ENCODE data around the gene STXBP2.
A peak's percentile ranks its signal among the peaks of the same experiment; 100 is the strongest.

Gene STXBP2

GRCh38 chr19:7614859-7615741 lies 21.8 kb upstream of the STXBP2 start:
- no peak for DNase-seq

GRCh38 chr19:7617172-7617571 lies 19.7 kb upstream of the STXBP2 start:
- DNase-seq = no peak

DNA sequence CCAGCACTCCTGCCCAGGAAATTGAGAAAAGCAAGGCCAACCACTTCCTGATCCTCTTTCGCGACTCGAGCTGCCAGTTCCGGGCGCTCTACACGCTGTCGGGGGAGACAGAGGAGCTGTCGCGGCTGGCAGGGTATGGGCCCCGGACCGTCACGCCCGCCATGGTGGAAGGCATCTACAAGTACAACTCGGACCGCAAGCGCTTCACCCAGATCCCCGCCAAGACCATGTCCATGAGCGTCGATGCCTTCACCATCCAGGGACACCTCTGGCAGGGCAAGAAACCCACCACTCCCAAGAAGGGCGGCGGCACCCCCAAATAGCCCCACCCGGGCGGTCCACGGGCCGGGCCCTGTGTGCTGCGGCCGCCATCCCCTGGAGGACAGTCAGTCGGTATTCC lies 19.2 kb upstream of the STXBP2 start:
- DNase-seq = no peak

DNA sequence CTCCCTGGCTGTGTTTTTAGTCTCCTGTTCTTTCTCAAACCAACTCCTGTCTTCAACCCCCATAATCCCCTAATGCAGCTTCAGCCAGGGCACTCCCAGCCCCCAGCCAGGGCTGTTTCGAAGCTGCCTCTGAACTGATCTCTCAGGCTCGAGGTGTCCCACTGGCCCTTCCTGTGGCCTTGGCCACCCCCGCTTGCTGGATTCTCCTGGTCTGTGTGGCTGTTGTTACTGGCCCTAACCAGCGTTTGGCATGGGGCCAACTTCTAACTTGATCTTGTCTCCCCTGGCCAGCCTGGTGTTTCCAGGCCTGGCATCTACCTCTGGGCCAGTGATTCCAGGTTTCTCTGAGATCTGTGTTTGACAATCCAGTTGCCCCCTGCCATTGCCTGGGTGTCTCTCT lies 18.6 kb upstream of the STXBP2 start:
- no peak for DNase-seq

- DNase-seq = no peak
Observed at GRCh38 chr19:7618771-7619510, 18.0 kb upstream of the STXBP2 start.

GRCh38 chr19:7619671-7620441 lies 17.1 kb upstream of the STXBP2 start:
- no peak for DNase-seq

DNA sequence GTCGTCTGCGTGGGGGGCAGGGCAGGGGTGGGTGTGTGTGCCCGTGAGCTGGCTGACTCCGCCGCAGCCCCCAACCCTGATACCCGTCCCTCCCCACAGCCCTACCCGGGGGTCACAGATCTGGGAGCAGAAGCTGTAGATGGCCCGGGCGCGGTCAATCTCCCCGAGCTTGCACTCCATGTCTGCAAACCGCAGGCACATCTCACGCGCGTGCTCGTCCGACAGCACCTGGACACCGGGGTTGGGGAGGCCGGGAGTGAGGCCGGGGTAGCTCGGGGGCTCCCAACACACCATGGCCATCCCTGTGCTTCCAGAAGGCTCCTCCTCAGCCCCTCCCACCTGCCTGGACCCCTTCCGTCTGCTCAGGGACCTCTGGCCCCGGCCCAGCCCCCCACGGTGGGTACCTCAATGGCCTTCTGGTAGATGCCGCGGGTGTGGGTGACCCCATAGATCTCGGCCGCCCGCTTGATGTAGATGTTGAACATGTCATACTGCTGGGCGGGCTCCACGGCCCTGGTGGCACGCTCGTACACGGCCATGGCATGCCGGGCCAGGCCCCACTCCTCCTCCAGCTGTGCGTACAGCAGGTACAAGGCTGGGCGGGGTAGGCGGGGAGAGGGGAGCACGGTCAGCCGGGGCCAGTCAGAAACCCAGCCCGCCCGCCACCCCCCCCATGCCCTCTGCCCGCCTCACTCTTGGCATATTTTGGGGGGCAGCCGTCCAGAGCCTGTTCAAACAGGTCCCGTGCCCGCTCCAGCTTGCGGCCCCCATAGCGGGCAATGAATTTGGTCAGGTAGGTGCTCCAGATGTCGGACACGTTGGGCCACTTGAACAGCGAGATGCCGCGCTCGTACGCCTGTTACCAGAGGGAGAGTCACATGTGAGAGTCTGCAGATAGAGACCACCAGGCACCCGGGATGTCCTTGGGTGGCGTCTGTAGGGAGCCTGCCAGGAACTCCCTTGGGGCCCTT lies 16.2 kb upstream of the STXBP2 start:
- DNase-seq = no peak

DNA sequence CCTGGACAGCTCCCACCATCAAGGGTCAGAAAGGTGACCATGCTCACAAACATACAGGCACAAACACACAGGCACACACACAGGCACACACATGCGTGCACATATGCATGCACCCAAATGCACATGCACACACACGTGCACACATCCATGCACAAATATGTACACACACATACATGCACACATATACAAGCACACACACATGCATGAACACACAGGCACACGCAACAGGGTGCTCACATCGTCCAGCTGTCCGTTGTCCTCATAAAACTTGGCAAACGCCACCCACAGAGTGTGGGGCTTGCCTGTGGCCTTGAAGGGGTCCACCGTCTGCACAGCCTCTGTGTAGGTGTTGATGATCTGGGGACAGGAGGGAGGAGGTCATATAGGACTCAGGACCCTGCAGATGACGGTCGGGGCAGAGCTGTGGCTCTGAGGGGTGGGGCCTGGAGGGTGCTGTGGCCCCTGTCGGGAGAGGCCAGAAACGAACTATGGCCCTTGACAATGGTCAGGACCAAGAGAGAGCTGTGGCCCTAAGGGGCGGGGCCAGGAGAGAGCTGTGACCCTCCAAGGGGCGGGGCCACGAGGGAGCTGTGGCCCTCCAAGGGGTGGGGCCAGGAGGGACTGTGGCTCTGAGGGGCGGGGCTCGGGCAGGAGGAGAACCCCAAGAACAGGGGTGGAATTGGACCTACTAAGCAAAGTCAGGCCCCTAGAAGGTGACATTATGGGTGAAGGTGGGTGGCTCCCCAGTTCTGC lies 13.8 kb upstream of the STXBP2 start:
- no peak for DNase-seq

DNA sequence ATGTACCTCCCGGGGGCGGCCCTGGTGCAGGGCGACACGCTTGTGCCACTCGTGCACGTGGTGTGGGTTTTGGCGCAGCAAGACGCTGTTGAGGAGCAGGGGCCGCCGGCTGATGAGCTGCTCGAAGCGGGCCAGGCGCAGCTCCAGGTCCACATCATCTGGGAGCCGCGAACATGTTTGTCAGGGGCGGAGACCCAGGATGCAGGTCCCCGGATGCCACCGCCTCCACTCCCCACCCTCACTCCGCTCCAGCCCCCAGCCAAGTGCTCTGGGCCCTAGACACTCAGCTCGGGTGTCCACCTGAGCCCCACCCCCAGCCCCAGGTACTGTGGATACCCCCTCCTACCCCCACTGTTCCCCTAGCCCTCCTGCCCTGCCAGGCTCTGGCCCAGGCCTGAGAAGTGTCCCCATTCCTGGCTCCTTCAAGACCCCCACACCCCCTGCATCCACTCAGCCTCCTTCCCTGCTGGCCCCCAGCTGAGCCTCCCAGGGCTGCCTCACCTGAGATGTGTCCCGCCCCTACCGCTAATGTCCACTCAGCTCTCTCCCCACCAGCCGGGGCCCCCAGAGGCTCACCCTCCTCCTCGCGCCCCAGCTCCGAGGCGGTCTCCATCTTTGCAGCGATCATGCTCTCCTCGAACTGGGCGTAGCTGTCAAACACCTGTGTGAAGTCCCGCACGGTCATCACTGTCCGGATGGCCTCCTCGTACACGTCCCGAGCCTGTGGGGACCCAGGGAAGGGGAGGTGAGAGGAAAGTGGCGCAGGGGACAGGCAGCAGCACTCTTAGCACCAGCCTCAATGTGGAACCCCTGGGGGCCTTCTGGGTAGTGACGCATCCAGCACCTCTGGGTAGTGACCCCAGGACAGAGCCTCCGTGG lies 12.9 kb upstream of the STXBP2 start:
- DNase-seq = no peak

GRCh38 chr19:7624810-7625209 lies 12.1 kb upstream of the STXBP2 start:
- DNase-seq = no peak

GRCh38 chr19:7625763-7626372 lies 11.0 kb upstream of the STXBP2 start:
- DNase-seq = no peak

DNA sequence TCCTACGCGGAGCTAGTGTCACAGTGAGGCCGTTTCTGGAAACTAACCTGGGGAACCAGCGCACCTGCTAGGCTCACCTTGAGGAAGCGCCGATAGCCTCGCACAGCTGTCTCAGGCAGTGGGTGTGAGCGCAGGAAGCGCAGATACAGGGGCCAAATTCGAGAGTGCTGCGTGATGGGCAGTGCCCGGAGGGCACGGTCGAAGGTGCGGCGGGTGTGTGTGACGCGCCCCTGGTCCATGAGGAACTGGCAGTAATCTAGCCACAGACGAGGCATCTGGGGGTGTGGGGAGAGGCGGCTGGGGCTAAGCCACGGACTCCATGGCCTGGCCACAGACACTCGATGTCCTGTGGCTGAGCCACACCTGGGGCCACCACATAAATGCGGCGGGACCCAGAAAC lies 9.7 kb upstream of the STXBP2 start:
- DNase-seq = no peak

- no peak for DNase-seq
Observed at GRCh38 chr19:7628589-7629311, 8.2 kb upstream of the STXBP2 start.

DNA sequence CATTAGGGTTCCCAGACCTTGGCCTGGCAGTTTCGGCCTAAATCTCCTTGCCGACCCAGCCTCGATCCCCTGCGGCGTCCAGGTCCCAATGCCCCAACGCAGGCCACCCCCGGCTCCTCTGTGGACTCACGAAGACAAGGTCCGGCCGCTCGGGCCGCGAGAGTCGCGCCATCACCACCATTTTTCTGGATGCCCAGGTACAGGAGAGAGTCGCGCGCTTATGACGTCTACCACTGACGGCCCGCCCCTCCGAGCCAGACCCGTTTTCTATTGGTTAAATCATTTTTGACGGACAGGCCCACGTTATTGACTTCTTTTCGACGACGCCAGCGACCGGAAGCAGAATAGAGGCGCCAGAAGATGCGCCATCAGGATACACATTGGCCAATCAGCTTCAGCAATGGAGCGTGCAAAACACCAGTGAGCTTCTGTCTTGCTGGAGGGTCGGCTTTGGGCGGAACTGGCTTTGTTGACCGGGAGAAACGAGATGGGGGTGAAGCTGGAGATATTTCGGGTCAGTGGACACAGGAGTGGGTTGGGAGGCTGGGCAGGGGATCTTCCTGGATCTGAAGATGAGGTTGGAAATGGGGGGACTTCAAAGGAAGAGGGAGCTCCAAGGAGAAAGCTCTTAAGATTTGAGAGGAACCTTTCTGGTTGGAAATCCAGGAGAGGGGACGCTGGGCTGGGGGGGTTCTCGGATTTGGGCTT lies 7.4 kb upstream of the STXBP2 start, which contains the start of the genes PET100 and XAB2:
PET100 (plus strand) TSS at position 447 of the 708 bp plus-strand sequence; CDS start at position 488, 41 bp downstream.
XAB2 (minus strand) TSS at position 199 of the 708 bp plus-strand sequence; CDS start at position 181, 18 bp downstream.
- peak; percentile 98 for DNase-seq

DNA sequence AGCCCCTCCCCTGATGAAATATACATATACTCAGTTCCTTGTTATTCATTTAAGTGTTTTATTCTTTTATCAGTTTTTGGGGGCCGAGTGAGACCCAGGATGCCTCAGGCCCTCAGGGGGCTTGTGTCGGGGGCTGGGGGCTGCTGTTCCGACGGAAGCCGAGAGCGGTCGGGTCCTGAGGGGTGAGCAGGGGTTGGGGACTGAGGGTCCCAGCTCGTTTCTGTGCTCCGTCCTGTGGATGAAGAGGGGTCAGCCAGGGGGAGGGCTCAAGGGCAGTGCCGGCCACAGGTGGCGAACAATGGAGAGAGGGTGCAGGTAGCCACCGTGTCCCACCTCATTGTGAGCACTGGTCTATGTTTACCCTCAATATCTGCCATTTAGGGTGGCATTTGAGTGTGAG lies 5.3 kb upstream of the STXBP2 start:
- DNase-seq = no peak

DNA sequence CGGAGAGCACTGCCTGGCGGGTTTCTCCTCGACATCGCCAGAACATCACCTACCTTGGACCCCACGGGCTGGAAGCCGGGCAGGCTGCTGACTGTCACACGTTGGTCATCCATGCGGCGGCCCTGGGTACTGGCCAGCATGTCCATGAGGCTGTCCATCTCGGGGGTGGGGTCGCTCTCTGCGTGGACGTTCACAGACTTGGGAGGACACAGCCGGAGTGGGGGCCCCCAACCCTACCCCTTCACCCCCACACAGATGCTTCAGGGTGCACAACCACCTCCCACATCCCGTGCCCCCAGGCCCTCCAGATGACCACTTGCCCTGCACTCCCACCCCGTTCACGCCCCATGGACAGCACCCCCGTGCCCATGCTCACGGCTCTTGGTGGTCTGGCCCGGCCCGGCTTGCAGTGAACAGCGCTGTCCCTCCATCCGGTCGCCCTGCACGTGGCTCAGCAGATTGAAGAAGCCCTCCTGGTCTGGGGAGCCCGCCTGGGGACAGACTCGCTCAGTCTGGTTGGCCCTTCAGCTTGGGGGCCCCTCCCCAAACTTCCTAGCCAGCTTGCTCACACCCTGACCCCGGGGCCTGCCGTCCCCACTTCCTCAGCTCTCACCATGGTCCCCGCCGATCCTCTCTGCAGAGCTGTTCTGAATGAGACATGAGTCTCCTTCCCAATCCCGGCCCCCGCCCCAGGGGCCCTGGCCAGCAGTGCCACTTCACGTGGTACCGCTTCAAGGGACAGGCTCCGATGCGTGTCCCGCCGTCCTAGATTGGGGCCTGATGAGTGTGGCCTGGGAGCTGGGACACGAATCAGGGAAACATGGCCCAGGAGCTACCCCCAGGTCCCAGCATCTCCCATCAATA lies 4.3 kb upstream of the STXBP2 start:
- no peak for DNase-seq

- DNase-seq = no peak
Observed at GRCh38 chr19:7633698-7634097, 3.2 kb upstream of the STXBP2 start, which contains the start of gene PCP2. Gene PCP2, minus strand, starts transcription at chr19:7633719. Its CDS starts 262 bp downstream, at chr19:7633457.
